Breast epithelium (tissue), 3 donors: Measurements from ENCODE around the gene TRIM38.

Experiments
- POLR2AphosphoS5 ChIP-seq, 3 donors: sonication (generic); formaldehyde crosslinking; IDR thresholded peaks; one replicate each; pipeline ENCODE4 v1.6.1; 2017; ENCODE audit warnings: antibody characterized with exemption in 3 of 3
- TF ChIP-seq, protein P1 (sequence below), 3 donors: fragments of 450-650 bp; IDR thresholded peaks; one replicate each; pipeline ENCODE4 v1.5.1; 2016 to 2017; ENCODE audit warnings: antibody characterized with exemption in 3 of 3, mild to moderate bottlenecking in 3 of 3, moderate library complexity in 3 of 3

DNA sequence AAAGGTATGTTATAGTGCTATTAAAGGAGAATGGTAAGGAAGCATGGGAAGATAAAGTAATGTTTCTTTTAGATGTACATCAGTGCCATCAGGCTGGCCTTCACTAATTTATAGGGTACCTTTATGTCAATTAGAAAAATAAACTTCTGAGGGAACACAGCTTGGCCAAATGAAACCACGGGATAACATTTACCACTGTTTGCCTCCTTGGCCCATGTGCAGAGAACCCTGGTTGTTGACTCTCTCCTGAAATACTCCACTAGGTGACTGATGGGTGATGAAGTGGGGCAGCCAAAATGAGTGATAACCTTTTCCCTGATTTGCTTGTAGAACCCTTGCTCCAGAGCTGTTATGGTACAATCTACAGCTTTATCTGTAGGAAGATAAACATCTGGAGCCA, 9.5 kb downstream of the TRIM38 start:
- TF ChIP-seq, protein P1, sequence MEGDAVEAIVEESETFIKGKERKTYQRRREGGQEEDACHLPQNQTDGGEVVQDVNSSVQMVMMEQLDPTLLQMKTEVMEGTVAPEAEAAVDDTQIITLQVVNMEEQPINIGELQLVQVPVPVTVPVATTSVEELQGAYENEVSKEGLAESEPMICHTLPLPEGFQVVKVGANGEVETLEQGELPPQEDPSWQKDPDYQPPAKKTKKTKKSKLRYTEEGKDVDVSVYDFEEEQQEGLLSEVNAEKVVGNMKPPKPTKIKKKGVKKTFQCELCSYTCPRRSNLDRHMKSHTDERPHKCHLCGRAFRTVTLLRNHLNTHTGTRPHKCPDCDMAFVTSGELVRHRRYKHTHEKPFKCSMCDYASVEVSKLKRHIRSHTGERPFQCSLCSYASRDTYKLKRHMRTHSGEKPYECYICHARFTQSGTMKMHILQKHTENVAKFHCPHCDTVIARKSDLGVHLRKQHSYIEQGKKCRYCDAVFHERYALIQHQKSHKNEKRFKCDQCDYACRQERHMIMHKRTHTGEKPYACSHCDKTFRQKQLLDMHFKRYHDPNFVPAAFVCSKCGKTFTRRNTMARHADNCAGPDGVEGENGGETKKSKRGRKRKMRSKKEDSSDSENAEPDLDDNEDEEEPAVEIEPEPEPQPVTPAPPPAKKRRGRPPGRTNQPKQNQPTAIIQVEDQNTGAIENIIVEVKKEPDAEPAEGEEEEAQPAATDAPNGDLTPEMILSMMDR (IDR thresholded peaks at IDR 0.05): no peak
- no peak for TF ChIP-seq POLR2AphosphoS5 (IDR thresholded peaks at IDR 0.05)
